Measurements from ENCODE around the gene PMFBP1.

PMFBP1 gene

DNA sequence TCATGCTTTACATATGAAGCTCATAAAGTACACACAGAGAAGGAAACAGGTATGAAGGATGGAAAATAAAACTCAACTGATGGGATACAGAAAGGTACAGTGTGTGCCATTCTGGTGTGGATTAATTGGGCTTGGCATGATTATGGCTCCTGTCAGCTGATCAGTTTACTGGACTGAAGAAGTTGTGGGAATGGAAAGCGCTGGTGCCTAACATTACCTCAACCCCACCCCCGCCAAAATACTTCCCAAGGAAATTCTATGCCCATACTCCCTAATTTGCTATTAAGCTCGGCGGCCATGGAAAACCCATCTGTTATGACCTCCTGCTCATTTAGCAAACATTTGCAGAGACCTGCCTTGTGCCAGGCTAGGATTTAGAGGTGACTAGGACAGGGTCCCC is 16.6 kb upstream of the PMFBP1 start:
- no peak for DNase-seq (ENCODE audit: low spot score)

DNA sequence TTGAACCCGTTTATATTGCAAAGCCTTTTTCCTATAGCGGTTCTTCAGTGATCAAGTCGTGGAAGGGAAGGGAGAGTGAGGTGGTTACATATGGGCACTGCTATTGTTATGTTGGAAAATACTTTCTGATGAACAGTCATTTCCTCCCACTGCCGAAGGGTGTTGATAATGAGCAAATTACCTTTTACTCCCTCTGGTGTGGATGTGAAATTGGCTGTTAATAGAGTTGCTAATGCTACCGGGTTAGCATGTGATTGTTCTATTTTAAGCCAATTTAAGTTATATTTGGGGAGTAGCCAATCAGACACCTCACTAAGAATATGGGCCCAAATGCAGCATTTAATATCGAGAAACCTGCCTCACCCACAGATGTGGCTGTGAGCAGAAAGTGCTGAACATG is 15.6 kb upstream of the PMFBP1 start:
- no peak for DNase-seq (ENCODE audit: low spot score)

DNA sequence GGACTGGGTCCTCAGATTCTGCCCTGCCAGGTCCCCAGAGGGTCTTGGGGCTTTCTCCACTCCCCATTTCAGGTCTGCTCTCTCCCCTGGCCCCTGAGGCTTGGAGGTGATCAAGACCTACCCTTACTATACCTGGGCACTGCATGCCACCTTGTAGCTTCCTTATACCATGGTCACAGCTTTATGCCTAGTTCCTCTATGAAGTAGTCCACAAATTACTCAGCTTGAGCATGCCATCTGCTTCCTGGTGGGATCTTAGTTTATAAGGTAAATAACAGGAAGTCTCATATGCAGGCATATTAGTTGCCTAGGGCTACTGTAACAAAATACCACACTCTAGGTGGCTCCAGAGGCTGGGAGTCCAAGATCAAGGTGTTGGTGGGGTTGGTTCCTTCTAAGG is 11.0 kb upstream of the PMFBP1 start:
- no peak for DNase-seq (ENCODE audit: low spot score)

DNA sequence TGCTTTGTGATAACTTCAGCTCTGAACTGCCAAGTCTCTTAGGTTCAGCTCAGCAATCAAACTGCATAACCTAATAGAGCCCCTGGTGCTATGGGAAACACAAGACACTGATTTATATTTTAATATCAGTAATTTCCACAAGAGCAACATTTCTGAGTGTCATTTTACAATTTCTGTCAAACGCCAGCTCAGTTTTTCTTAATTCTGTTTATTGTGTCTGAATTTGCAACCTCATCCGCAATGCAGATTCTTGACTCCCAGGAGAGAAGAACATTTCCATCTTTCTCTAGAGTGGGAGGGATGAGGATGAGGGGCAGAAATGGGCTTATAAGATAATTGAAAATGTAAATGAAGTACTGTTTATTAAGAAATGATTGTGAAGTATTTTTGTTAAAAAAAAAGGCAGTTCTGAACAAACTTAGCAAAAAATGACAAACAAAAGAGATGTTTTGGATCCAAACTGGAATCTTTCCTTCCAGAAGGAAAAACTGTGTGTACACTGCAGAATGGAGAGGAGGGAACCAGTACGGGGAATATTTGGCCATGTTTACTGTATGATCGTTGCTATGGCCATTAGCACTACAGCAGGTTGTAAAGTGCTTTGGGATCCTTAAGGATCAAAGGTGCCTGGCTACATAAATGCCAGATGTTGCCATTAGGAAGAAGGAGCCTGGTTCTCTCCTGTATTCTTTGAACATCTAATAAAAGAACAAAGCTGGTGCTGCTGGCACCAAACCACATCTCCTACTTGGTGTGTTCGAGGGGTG is 7.4 kb upstream of the PMFBP1 start:
- DNase-seq (ENCODE audit: low spot score) = no peak

DNA sequence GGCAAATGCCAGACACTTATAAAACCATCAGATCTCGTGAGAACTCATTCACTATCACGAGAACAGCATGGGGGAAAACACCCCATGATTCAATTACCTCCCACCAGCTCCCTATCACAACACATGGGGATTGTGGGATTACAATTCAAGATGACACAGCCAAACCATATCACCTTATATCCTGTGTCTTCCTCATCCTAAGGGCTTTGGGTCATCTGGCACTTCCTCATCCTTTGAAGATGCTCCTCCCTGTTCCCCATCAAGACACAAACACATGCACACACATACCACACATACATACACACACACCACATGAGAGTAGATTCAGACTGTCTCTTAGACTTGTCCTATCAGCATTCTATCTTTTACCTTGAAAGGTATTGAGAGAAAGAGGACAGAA is 2.8 kb upstream of the PMFBP1 start:
- no peak for DNase-seq (ENCODE audit: low spot score)

DNA sequence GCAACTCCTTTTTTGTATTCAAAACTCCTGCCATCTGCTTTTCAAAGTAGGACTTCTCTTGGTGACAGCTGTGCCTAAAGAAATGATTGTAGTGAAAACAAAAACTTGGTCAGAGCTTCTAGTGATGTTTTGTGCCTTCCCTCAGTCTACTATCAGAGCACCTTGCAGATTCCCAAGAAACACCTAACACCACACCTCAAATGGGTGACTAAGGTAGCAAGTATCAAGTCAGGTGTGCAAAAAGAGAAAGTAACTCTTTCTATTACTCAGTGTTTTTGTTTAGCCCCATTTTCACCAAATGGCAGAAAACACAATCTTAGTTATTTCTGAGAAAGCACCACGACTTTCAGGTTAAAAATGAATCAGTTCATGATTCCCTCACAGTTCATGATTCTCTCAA is 2.0 kb upstream of the PMFBP1 start:
- DNase-seq (ENCODE audit: low spot score) = no peak

DNA sequence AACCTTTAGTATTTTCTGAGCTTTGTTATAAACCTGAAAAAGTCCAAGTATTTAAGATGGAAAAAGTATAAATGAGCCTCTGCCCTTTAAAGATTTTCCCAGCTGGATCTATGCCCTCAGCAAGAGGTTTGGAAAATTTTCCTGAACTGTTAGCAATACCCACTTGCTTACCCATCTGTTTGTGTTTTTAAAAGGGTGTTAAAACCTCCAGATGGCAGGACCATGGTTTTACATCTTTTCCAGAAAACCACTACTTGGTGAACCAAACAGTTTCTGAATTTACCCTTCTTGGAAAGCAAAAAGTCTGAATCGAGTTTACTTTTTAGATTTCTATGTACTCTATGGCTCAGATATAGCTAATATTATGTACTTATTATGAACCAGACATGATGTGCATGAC is 719 bp downstream of the PMFBP1 start:
- DNase-seq (ENCODE audit: low spot score) = no peak

DNA sequence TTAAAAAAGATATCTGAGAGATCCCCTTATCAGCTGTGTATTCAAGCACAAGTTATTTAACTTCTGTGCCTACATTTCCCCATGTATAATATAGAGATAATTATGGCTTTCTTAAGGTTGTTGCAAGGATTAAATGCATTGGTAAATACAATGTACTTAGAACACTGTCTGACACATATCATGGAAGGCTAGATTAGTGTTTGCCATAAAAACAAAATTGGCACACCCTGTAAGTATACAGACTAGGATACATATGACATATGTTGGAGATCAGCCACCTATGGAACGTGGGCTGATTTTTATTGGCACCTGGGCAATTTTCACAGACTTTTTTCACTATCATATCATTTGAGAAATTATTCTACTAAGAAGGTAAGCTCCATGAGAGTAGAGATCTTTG is 2.2 kb downstream of the PMFBP1 start:
- DNase-seq (ENCODE audit: low spot score) = no peak

DNA sequence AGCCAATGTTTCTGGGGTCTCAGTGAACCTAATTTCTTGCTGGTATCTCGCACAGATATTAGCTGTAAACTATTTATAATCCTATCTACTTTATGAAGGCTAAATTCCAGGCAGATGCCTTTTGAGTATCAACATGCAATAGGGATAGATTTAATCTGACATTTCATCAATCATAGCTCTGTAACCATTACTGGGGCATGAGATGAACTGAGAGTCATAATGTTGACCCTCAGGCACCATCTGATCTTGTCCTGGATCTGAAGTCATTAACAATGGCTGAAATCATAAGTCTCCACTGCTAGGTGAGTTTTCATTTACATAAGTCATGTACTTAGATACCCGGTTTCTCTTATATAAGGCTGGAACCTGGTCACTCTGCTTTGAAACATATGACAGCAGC is 3.6 kb downstream of the PMFBP1 start:
- DNase-seq (ENCODE audit: low spot score) = no peak

DNA sequence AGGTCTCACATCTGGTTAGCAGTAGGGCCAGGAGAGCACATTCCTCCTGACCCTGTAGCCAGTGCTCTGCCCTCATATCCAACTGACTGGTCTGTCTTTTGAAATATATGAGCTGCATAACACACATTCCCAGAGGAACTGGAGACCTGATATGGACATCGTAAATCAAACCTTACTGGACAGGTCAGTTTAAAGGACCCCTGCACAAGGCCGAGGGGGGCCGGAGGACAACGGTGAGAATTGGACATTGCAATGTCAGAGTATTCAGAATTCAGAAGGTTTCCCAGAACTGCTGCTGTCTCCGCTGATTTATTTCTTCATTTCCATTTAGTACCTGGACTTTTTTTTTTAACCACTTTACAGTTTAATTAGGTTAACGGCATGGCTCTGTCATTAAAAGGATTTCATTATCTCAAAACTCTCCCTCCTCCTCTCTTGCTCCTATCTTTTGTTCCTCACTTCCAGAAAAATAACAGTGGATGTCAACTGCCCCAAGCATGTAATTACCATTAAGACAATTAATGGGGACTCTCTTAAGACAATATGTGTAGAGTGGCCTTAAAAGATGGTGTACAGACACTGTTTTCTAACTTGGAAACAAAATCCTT is 4.9 kb downstream of the PMFBP1 start:
- no peak for DNase-seq (ENCODE audit: low spot score)

DNA sequence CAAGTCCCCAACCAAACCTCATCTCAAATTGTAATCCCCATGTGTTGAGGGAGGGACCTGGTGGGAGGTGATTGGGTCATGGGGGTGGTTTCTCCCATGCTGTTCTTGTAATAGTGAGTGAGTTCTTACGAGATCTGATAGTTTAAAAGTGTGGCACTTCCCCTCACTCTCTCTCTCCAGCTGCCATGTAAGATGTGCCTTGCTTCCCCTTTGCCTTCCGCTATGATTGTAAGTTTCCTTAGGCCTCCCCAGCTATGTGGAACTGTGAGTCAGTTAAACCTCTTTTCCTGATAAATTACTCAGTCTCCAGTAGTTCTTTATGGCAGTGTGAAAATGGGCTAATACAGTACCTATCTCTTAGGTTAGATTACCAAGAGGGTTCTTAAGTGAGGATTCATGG is 5.8 kb downstream of the PMFBP1 start:
- DNase-seq (ENCODE audit: low spot score) = no peak

DNA sequence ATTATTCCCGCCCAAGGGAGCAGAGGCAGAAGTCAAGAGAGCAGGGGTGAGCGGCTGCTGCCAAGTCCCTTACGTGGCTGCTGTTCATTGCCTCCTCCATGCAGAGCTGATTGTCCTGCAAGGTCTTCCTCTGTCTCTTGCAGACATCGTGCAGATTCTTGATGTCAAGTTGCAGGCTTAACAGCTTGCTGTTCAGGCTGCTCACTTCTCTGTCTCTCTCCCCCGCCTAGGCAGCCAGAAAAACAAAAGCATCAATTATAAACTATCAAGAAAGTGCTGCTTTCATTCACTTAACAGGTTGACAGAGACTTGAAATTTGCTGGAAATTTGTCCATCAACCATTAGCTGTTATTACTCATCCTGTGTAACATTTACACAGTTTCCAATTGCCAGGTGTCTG is 7.3 kb downstream of the PMFBP1 start:
- DNase-seq (ENCODE audit: low spot score) = no peak

DNA sequence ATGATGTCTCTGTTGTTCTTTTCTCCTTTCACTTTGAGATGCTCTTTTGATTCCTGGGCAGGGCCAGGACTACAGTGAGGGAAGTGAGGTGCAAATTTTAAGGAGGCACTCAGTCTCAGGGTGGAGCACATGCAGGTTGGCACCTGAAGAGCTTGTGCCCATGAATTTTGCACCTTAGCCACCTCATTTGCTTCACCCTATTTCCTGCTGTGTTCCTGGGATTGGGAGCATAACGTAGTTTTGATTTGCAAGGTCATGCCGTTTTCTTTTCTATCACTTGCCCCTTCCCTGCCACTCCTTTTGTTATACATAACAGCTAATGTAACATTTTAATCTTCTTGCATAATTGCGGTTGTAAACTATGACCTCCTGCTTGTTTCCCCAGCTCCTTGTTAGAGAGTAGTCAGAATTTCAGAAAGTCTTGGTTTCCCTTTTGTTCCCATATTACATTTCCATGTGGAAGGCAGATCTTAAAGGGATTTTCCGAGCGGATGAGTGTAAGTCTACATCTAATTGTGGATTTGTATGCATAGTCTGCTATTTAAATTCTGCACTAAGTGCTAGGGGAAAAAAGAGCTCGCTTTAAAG is 9.8 kb downstream of the PMFBP1 start:
- no peak for DNase-seq (ENCODE audit: low spot score)

DNA sequence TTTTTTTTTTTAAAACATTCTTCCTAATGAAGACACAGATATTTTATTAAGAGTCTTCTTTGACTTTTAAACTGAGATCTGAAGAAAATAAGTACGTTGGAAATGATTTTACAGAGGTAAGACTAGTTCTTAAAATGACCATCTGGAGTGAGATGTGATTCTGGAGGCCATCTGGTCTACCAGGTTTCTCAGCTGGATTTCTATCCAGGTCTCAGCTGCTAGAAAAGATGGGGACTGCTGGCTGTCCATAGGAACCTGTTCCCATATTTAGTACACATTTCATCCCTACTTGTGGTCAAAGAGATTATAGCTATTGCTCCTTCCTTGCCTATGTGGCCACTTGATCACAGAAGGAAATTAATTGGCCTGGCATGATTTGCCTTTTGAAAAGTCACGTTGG is 12.2 kb downstream of the PMFBP1 start:
- no peak for DNase-seq (ENCODE audit: low spot score)

DNA sequence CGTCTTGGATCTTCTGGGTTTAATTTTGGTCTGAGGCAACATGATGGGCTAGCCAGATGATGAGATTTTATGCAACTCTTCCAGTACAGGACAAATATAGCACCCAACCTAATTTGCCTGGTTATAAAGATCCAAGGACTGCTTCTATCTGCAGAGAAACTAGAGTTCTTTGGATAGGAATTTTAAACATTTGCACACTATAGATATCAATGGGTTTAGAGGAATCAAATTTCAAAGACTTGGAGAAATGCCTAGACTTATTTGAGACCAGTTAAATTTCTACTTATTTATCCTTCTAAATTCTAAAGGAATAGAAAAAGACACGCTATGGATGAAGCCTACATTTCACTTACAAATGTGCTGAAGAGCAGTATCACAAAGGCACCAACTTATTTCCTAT is 12.6 kb downstream of the PMFBP1 start:
- DNase-seq (ENCODE audit: low spot score) = no peak

DNA sequence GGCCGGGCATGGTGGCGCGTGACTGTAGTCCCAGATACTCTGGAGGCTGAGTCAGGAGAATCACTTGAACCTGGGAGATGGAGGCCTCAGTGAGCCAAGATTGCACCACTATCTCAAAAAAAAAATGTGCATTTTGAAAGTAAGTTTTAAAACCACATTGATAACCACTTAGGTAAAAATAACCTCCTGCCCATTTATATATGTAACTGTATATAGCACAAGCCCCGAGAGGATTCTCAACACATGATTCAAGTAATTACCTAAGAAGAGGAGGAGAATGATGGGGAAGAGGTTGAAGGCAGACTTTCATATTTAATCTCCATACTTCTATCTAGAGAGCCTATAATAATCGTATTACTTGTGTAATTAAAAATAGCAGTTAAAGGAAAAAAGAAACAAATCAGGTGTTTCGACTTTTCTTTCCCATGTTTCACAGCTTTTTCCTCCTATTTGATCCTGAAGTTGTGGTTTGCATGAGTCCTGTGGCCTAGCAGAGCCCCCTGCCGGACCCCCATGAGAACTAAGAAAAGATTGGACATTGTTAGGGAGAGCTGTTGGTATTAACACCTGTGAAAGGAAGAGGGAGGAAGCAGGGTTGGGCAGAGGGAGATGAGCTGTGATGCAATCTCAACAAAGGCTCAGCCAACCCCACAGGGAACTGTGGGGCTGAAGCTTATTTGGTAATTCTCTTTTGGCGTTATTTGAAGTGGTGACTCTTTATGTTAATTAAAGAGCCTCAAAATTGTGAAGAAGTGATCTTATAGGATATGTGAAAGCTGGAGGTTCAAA is 22.1 kb downstream of the PMFBP1 start:
- no peak for DNase-seq (ENCODE audit: low spot score)

DNA sequence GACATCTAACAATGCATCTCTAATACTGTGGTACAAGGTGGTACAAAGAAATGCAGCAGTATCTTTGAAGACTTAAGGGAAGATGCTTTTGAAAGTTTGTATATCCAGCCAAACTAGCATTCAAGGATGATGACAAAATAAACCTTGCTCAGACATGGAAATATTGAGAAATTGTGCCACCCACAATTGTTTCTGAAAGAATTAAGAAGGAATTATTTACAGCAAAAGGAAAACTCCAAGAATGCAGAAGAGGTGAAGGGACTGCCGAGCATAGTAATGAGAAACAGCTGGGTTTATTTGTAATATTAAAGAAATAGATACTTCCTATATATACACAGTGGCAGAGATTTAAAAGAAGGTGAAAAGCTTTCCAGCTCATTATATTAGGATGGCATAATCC is 29.5 kb downstream of the PMFBP1 start:
- no peak for DNase-seq (ENCODE audit: low spot score)

DNA sequence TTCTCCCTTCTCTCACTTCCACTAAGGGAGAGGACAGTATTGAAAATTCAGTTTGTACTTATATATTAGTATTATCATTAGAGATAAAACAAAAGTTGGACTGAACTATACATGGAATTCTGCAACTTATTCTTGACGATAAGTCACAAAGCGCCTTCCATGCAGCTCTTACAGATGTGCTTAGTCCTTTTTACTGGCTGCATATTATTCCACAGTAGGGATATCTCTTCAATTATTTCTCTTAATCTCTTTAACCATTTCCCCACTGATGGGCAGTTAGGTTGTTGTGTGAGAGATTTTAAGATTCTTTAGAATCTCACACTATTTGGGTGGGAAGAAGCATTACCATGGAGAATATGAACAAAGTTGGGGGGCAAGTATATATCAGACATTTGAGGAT is 32.0 kb downstream of the PMFBP1 start:
- DNase-seq (ENCODE audit: low spot score) = no peak

DNA sequence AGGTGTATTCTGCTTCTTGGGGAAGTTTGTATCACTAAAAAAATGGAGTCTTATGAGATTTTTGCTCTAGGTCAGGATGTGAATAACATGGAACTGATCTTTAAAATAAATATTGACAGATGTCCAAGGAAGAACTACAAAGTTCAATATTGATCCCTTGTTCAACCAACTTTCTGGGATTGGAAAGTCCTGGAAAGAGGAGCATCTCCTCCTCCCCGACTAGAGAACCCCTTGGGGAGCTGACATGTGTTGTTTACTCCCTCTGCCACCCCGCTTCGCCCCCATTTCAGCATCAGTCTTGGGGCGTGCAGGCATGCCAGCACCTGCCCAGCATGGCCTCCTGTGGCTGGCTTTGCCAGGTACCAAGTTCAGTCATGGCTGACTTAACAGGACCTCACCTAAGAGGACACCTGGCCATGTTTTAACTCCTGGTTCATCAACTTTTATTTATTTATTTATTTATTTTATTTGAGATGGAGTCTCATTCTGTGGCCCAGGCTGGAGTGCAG is 33.8 kb downstream of the PMFBP1 start:
- DNase-seq (ENCODE audit: low spot score) = no peak

DNA sequence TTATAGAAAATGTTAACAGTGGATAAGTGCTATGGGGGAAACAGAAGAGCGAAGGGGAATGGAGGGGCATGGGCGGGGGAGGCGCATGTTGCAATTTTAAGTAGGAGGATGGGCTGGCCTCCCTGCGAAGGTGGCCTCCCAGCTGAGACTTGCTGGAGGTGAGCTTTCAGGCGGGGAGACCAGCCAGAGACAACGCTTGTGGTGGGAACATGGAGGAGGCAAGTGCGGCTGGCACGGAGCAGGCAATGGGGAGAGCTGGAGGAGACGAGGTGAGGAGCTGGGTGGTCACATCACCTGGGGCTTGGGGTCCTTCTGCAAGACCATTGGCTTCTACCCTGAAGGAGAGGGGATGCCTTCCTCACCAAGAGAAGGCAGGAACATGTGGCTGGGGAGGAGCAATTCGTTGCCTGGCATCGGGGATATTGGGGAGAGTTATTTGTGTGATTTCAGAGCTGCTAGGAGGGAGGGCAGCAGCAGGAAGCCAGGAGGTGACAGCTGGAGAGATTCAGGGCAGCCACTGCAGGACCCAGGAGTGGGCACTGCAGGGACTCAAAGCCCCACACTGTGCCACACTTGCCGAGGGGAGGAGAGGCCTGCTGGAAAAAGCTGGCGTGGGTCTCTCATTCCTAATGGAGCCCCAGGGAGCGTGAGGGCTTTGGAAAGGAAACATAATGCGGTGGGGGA is 34.4 kb downstream of the PMFBP1 start:
- no peak for DNase-seq (ENCODE audit: low spot score)

DNA sequence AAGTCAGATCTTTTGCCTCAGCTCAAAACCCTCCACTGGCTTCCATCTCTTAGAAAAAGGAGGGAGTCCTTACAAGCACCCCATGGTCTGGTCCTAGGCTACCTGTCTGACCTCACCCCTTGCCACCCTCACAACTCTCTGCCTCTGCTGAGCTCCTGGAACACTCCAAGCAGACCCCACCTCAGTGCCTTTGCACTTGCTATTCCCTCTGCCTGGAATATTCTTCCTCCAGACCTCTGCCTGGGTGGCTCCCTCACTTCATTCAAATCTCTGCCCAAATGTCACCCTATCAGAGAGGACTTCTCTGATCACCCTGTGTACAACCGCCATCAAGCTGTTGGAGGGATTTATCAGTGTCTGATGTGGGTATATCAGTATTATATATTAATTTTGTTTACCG is 37.4 kb downstream of the PMFBP1 start:
- DNase-seq (ENCODE audit: low spot score) = no peak

DNA sequence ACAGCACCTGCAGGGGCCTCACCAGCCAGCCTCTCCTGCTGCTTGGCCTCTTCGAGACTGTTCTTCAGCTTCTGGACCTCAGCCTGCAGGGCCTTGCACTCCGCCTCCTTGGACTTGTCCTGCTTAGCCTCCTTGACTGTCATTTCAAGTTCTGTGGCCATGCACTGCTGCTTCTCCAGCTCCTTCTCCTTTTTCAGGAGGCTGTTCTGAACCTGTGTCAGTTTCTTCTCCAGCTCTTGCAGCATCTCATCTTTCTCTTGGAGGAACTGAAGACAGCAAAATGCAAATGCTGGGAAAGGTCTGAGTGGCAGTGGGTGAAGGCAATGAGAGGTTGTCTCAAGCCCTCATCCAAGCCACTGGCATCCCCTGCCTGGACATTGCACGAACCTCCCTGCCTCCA is 39.2 kb downstream of the PMFBP1 start:
- DNase-seq (ENCODE audit: low spot score) = no peak
